Aorta (tissue), 5 donors: ENCODE results near the gene GRAMD2A. TPM values are rescaled to one million over a fixed set of nuclear protein-coding genes. Genes with fewer than 3 reads are reported as not detected.

Experiments used
- ATAC-seq: fragments of 200-7000 bp; cut with Tn5 transposase; one replicate; pipeline ENCODE4 v1.9.1; 2022; ENCODE audit warnings: moderate library complexity; ENCODE audit not compliant: low FRiP score
- DNase-seq, 2 donors: peaks; one replicate each; pipeline ENCODE4 v3.0.0-alpha.2; 2020
- H3K27ac ChIP-seq, 2 donors: one replicate each; pipeline ENCODE4 v1.5.1; 2013; ENCODE audit warnings: low read length in 2 of 2, mild to moderate bottlenecking in 2 of 2, moderate library complexity in 2 of 2, control low read depth in 1 of 2, inconsistent platforms in 1 of 2, low read depth in 1 of 2
- H3K27me3 ChIP-seq, 2 donors: one replicate each; pipeline ENCODE4 v1.6.1; 2013; ENCODE audit warnings: control low read depth in 1 of 2, low read length in 1 of 2, mild to moderate bottlenecking in 1 of 2, moderate library complexity in 1 of 2; ENCODE audit not compliant: insufficient read depth in 2 of 2, control insufficient read depth in 1 of 2
- H3K36me3 ChIP-seq, 2 donors: one replicate each; pipeline ENCODE4 v1.6.1; 2013; ENCODE audit warnings: control low read depth in 1 of 2, low read length in 1 of 2, mild to moderate bottlenecking in 1 of 2; ENCODE audit not compliant: insufficient read depth in 2 of 2, control insufficient read depth in 1 of 2
- H3K4me1 ChIP-seq, 2 donors: one replicate each; pipeline ENCODE4 v1.6.1; 2013; ENCODE audit warnings: low read length in 2 of 2, control low read depth in 1 of 2, mild to moderate bottlenecking in 1 of 2, moderate library complexity in 1 of 2; ENCODE audit not compliant: insufficient read depth in 2 of 2, control insufficient read depth in 1 of 2
- H3K4me3 ChIP-seq, 2 donors: one replicate each; pipeline ENCODE4 v1.5.1; 2013; ENCODE audit warnings: low read length in 2 of 2, control low read depth in 1 of 2, mild to moderate bottlenecking in 1 of 2
- H3K9me3 ChIP-seq: one replicate; pipeline ENCODE4 v1.6.1; 2013; ENCODE audit warnings: mild to moderate bottlenecking, low read length; ENCODE audit not compliant: control insufficient read depth
- WGBS, 2 donors: extraction: QIAGEN DNeasy Blood & Tissue Kit; methylation state at CpG; one replicate each; pipeline ENCODE4 v1.1.7; 2013; 5-methylcytosine and 5-hydroxymethylcytosine counted together
- intact Hi-C, 2 donors: fragments of 100-400 bp; cut with DNase I; formaldehyde crosslinking; loops; one replicate each; pipeline versions ENCODE4 v1.14.2 to v1.15.0; 2022
- polyA plus RNA-seq, 2 donors: library from polyadenylated mRNA; stranded (reverse); fragments of 200-250 nt; gene quantifications; one replicate each; pipeline ENCODE4 v1.2.3, GENCODE V29; 2013
- total RNA-seq, 2 donors: library from RNA; stranded (reverse); fragmentation: NEBNext Ultra II Directional; extraction: Animal tissue kit (Norgen Biotek cat#: 25700); gene quantifications; one replicate each; pipeline ENCODE4 v1.2.1, GENCODE V29; 2021
- donor health status: healthy with polysubstance abuse.
- donor health status: Bipolar disorder and iron deficiency.
- donor health status: DM: no; HTN: no; CAD: no.
- donor health status: DM: no; HTN: no; CAD: no.
- donor health status: DM: yes; HTN: yes; CAD: no.

Gene GRAMD2A
- total and polyA plus RNA-seq, 4 donors, result 0.13 to 1.5 (median 0.56) TPM

DNA sequence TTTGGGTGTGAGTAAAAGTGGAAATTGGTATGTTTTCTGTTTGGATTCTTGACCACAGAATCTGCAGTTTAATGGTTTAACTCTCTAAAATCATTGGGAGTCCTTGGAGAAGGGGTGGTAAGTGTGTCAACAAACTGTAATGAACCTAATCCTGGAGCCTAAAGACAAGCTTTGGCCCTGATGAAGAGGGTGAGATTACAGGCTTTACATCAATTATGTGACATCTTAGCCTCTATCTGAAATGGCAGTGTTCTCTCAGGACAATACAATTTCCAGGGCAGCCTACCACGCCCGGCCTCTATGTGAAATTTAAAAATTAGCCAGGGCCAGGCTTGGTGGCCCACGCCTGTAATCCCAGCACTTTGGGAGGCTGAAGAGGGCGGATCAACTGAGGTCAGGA, 37.7 kb upstream of the GRAMD2A start:
- H3K36me3 ChIP-seq, result no peaks in the 10 kb centered on the region
- H3K27me3 ChIP-seq, result no peaks in the 10 kb centered on the region
- no peak overlapping the region for H3K27ac ChIP-seq
- intact Hi-C loops, result loop anchor here in 1 of 2 donors (5.0 kb wide), 1 partner anchor 118 kb away; the partner anchor contains the start of genes MYO9A and SENP8
- no peak for DNase-seq
- no peak for ATAC-seq
- no peak overlapping the region for H3K4me3 ChIP-seq
- 96 to 97% methylated on average over 4 of the region's 4 CpGs for WGBS, 2 donors
- H3K4me1 ChIP-seq, result no peaks in the 10 kb centered on the region
- H3K9me3 ChIP-seq, result no peaks in the 10 kb centered on the region

DNA sequence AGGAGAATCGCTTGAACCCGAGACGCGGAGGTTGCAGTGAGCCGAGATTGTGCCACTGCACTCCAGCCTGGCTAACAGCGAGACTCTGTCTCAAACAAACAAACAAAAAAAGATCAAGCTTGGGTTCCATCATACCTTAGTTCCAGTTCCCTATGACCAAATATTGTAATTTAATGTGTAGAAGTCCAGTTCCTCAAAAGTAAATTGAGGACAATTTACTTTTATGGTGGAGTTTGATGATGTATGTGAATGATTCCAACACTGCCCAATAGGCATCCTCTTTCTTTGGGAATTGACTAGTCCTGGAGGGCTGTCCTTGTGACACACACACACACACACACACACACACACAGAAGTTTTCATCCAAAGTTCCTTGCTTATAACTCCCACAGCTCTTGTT, 36.2 kb upstream of the GRAMD2A start:
- Histone ChIP-seq H3K9me3 (no peaks in the 10 kb centered on the region), H3K4me3 (no peak overlapping the region), H3K4me1 (no peaks in the 10 kb centered on the region), H3K27ac (no peak overlapping the region), H3K36me3 (no peaks in the 10 kb centered on the region), H3K27me3 (no peaks in the 10 kb centered on the region)
- ATAC-seq, result no peak
- intact Hi-C loops, result no loop called here
- no peak for DNase-seq
- WGBS, 2 donors, result 97 to 100% methylated on average over 6 of the region's 6 CpGs

DNA sequence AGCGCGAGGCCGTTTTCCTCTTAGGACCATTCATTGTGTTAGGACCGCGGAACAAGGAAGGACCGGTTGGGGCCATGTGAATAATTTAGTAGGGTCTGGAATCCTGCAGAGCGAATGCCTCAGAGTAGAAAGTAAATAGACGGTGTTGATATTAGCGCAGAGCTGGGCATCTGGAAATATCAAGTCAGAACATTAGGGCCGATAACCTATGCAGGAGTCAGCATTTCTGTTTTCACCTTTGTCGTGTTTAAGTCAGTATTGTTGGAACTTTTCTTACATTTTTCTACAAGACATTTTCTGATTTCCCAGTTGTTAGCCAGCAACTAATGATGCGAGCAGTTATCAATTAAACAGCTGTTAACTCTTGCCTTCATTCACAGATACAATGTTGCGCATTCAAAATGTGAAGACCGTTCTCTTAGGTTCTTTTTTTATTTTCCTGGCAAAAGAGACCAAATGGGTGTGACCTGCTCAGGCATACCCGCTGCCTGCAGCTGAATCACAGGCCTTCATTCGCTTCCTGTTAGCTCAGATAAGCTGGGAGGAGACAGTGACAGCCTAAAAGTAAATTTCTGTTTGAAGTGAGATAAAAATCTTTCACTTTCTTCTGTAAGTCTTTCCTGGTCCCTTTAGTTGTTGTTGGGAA, 34.4 kb upstream of the GRAMD2A start:
- ATAC-seq (peak; percentile 53), DNase-seq (peak in 1 of 2 donors; percentile 68)
- Histone ChIP-seq H3K27me3 (no peaks in the 10 kb centered on the region), H3K4me1 (no peaks in the 10 kb centered on the region), H3K27ac (peak overlapping the region; percentile 95 to 98), H3K36me3 (no peaks in the 10 kb centered on the region), H3K9me3 (no peaks in the 10 kb centered on the region), H3K4me3 (peak overlapping the region; percentile 46 to 81)
- 0 to 1% methylated on average over 16 of the region's 16 CpGs for WGBS, 2 donors
- intact Hi-C loops, result loop anchor here (2.0 kb wide), 1 partner anchor 41 kb away; the partner anchor contains the start of gene PARP6 (in 2 of the 2)

- no peaks in the 10 kb centered on the region for H3K36me3 ChIP-seq
These were observed 33.7 kb upstream of the GRAMD2A start, which contains the start of gene PKM for GRCh38 chr15:72231066-72231832. Gene PKM (minus strand): TSS chr15:72231190. CDS start chr15:72219097, 12,093 bp downstream.

DNA sequence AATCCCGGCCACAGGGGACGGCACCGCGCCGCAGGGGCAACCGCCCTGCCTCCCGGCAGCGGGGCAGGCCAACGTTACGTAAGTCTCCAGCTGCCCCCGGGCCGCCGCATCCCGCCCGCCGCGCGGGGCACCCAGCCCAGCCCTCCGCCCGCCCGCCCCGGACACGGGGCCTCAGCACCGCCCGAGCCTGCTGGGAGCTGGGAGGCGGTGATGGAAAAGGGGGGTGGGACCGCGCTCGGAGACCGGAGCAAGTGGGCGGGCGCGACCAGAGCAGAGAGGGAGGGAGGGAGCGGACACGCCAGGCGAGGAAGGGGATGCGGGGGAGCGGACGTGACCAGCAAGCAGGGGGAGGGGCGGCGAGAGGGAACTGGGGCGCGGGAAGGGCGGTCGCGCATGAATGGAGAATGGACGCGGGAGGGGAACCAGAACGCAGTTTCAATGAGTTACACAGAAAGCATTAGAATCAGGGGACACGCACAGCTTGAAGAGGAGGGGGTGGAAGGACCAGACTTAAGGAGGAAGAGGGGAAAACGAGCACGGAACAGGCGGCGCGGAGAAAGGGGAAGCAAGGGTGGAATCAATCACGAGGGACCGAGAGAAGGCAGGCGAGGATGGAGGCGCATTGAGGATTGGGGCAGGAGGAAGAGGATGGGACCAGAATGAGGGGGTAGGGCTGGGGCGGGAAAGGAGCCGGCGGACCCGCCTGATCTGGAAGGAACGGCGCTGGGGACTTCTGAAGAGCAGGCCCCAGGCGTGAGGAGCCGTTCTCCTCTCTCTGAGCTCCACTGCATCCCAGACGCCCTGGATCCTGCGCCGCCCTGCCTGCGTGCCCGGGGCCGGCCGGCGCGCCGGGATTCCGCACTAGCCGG, 32.8 kb upstream of the GRAMD2A start:
- H3K27me3 ChIP-seq, result no peaks in the 10 kb centered on the region
- DNase-seq (peak; percentile 96 to 97), ATAC-seq (peak; percentile 89)
- peak overlapping the region; percentile 49 to 98 for H3K27ac ChIP-seq
- WGBS, 2 donors, result 1% methylated on average over 50 to 79 of the region's 79 CpGs
- H3K9me3 ChIP-seq, result no peaks in the 10 kb centered on the region
- intact Hi-C loops, result loop anchor here (2.0 kb wide), 1 partner anchor 42 kb away; the partner anchor contains the start of gene PARP6 (in 2 of the 2)
- H3K4me3 ChIP-seq, result peak overlapping the region; percentile 46 to 76
- no peaks in the 10 kb centered on the region for H3K4me1 ChIP-seq
- no peaks in the 10 kb centered on the region for H3K36me3 ChIP-seq

More at GRCh38 chr15:72231066-72231832, 33.7 kb upstream of the GRAMD2A start, which contains the start of gene PKM:
- Histone ChIP-seq H3K4me3 (peak within 1 kb of the TSS; percentile 46 to 81), H3K9me3 (no peaks in the 10 kb centered on the region), H3K27ac (peak within 1 kb of the TSS; percentile 95 to 98), H3K4me1 (no peaks in the 10 kb centered on the region), H3K27me3 (no peaks in the 10 kb centered on the region)
- peak; percentile 94 for ATAC-seq
- peak; percentile 98 for DNase-seq
- intact Hi-C loops, result loop anchor here (2.0 kb wide), 1 partner anchor 42 kb away; the partner anchor contains the start of gene PARP6 (in 2 of the 2)
- 0 to 1% methylated on average over 61 to 67 of the region's 67 CpGs for WGBS, 2 donors

GRCh38 chr15:72229947-72230196, 32.3 kb upstream of the GRAMD2A start:
- H3K27ac ChIP-seq, result peak overlapping the region; percentile 49 to 98
- no peaks in the 10 kb centered on the region for H3K4me1 ChIP-seq
- ATAC-seq (peak; percentile 16), DNase-seq (no peak)
- no peaks in the 10 kb centered on the region for H3K9me3 ChIP-seq
- no peaks in the 10 kb centered on the region for H3K27me3 ChIP-seq
- H3K36me3 ChIP-seq, result no peaks in the 10 kb centered on the region
- H3K4me3 ChIP-seq, result peak overlapping the region; percentile 46 to 76
- 0 to 1% methylated on average over 27 to 29 of the region's 29 CpGs for WGBS, 2 donors
- intact Hi-C loops, result loop anchor here (2.0 kb wide), 1 partner anchor 43 kb away; the partner anchor contains the start of gene PARP6 (in 2 of the 2)

- H3K27me3 ChIP-seq, result no peaks in the 10 kb centered on the region
- H3K4me1 ChIP-seq, result no peaks in the 10 kb centered on the region
- 3% methylated on average over 25 of the region's 25 CpGs for WGBS, 2 donors
- ATAC-seq, result no peak
- peak; percentile 62 to 79 for DNase-seq
- peak overlapping the region; percentile 49 to 98 for H3K27ac ChIP-seq
- intact Hi-C loops, result no loop called here
- no peaks in the 10 kb centered on the region for H3K9me3 ChIP-seq
- peak overlapping the region; percentile 46 to 76 for H3K4me3 ChIP-seq
- H3K36me3 ChIP-seq, result no peaks in the 10 kb centered on the region
These were observed 31.7 kb upstream of the GRAMD2A start for GRCh38 chr15:72229076-72229946.
